CD14-positive monocyte (primary cell): ENCODE measurements around the gene ALPI. TPM values are rescaled to one million over a fixed set of nuclear protein-coding genes. Genes with fewer than 3 reads are reported as not detected.

Source experiments
- DNase-seq, 3 donors: peaks; one replicate each; pipeline ENCODE4 v3.0.0-alpha.2; 2011 to 2022
- H2AFZ ChIP-seq: 2 replicates; pipeline ENCODE4 v1.6.0; 2012; ENCODE audit warnings: mild to moderate bottlenecking, low read depth, low read length, inconsistent platforms; ENCODE audit not compliant: insufficient read depth, poor library complexity, severe bottlenecking
- H3K27ac ChIP-seq, 2 donors: 1 replicate in 1 of 2; 2 replicates in 1 of 2; pipeline ENCODE4 v1.5.1; 2012 to 2013; ENCODE audit warnings: low read length in 2 of 2, control low read depth in 1 of 2, inconsistent platforms in 1 of 2, low read depth in 1 of 2, mild to moderate bottlenecking in 1 of 2
- H3K27me3 ChIP-seq, 2 donors: one replicate each; pipeline versions ENCODE4 v1.6.0 to v1.6.1; 2011 to 2013; ENCODE audit warnings: low read length in 2 of 2; ENCODE audit not compliant: control insufficient read depth in 2 of 2, insufficient read depth in 2 of 2
- H3K36me3 ChIP-seq, 2 donors: replicated peaks in 1 of 2; 1 replicate in 1 of 2; 2 replicates in 1 of 2; pipeline versions ENCODE4 v1.5.1 to v1.6.1; 2012 to 2013; ENCODE audit warnings: low read length in 2 of 2, control low read depth in 1 of 2, inconsistent platforms in 1 of 2, mild to moderate bottlenecking in 1 of 2; ENCODE audit not compliant: insufficient read depth in 2 of 2, control insufficient read depth in 1 of 2
- H3K4me1 ChIP-seq, 2 donors: 1 replicate in 1 of 2; 2 replicates in 1 of 2; pipeline versions ENCODE4 v1.5.1 to v1.6.1; 2012 to 2013; ENCODE audit warnings: low read length in 2 of 2, control low read depth in 1 of 2, inconsistent platforms in 1 of 2, mild to moderate bottlenecking in 1 of 2, moderate library complexity in 1 of 2; ENCODE audit not compliant: insufficient read depth in 2 of 2, control insufficient read depth in 1 of 2
- H3K4me2 ChIP-seq: replicated peaks from 2 replicates; pipeline ENCODE3; 2012; ENCODE audit warnings: low read length, moderate library complexity, mild to moderate bottlenecking; ENCODE audit not compliant: poor library complexity, severe bottlenecking; ENCODE audit errors: extremely low read depth
- H3K4me3 ChIP-seq, 3 experiments: fragments of 200-600 bp in 1 of 3; sonication (generic) in 1 of 3; replicated peaks in 1 of 3; 1 replicate in 2 of 3; 2 replicates in 1 of 3; pipeline ENCODE4 v1.5.1; 2011 to 2013; ENCODE audit warnings: low read length in 3 of 3, mild to moderate bottlenecking in 3 of 3, control low read depth in 2 of 3, low read depth in 2 of 3, inconsistent platforms in 1 of 3, moderate library complexity in 1 of 3
- H3K79me2 ChIP-seq: 2 replicates; pipeline ENCODE4 v1.6.0; 2012; ENCODE audit warnings: mild to moderate bottlenecking, control low read depth, inconsistent platforms, low read length, moderate library complexity; ENCODE audit not compliant: insufficient read depth
- H3K9ac ChIP-seq: 2 replicates; pipeline ENCODE4 v1.6.0; 2017; ENCODE audit warnings: low read length, mild to moderate bottlenecking; ENCODE audit not compliant: insufficient read depth, poor library complexity, severe bottlenecking
- H3K9me3 ChIP-seq, 2 donors: replicated peaks in 1 of 2; 1 replicate in 1 of 2; 2 replicates in 1 of 2; pipeline versions ENCODE4 v1.5.1 to v1.6.1; 2012 to 2013; ENCODE audit warnings: low read length in 2 of 2, control low read depth in 1 of 2; ENCODE audit not compliant: control insufficient read depth in 1 of 2, insufficient read depth in 1 of 2
- H4K20me1 ChIP-seq: 2 replicates; pipeline ENCODE4 v1.6.0; 2012; ENCODE audit warnings: mild to moderate bottlenecking, low read length, control low read depth, moderate library complexity; ENCODE audit not compliant: insufficient read depth
- H3K27ac Mint-ChIP-seq, 7 donors: one replicate each; pipeline ENCODE4 v1.8.0; 2020; ENCODE audit warnings: mild to moderate bottlenecking in 7 of 7, mixed read lengths in 7 of 7, moderate library complexity in 6 of 7, inconsistent platforms in 2 of 7
- H3K27me3 Mint-ChIP-seq, 3 donors: one replicate each; pipeline ENCODE4 v1.8.0; 2021 to 2022; ENCODE audit warnings: low read depth in 3 of 3, mild to moderate bottlenecking in 3 of 3, mixed read lengths in 3 of 3, moderate library complexity in 3 of 3, inconsistent platforms in 1 of 3
- H3K36me3 Mint-ChIP-seq, 2 donors: one replicate each; pipeline ENCODE4 v1.8.0; 2020; ENCODE audit warnings: mixed read lengths in 2 of 2, inconsistent platforms in 1 of 2, mild to moderate bottlenecking in 1 of 2
- H3K4me1 Mint-ChIP-seq: one replicate; pipeline ENCODE4 v1.8.0; 2020; ENCODE audit warnings: mild to moderate bottlenecking, mixed read lengths
- H3K4me3 Mint-ChIP-seq, 2 donors: one replicate each; pipeline ENCODE4 v1.8.0; 2020; ENCODE audit warnings: mild to moderate bottlenecking in 2 of 2, mixed read lengths in 2 of 2, moderate library complexity in 1 of 2
- H3K9me3 Mint-ChIP-seq, 7 donors: one replicate each; pipeline ENCODE4 v1.8.0; 2020 to 2022; ENCODE audit warnings: mixed read lengths in 7 of 7, mild to moderate bottlenecking in 6 of 7, moderate library complexity in 6 of 7, inconsistent platforms in 2 of 7
- CTCF ChIP-seq: fragments of 200-600 bp; IDR thresholded peaks from one replicate; pipeline ENCODE4 v1.8.0; 2022; ENCODE audit warnings: antibody characterized with exemption, mild to moderate bottlenecking
- WGBS: methylation state at CpG from one replicate; pipeline ENCODE4 v1.1.5; 2013; ENCODE audit warnings: missing lambda C conversion rate; ENCODE audit not compliant: insufficient coverage; 5-methylcytosine and 5-hydroxymethylcytosine counted together
- intact Hi-C, 2 donors: fragments of 100-400 bp; cut with micrococcal nuclease; formaldehyde crosslinking; loops; one replicate each; pipeline versions ENCODE4 v1.15.0 to v1.15.1; 2023
- polyA plus RNA-seq, 3 donors: library from polyadenylated mRNA; depleted of rRNA in 1 of 3; unstranded in 2 of 3; stranded (reverse) in 1 of 3; fragments of 300-500 nt in 2 of 3; fragments of >200 nt in 1 of 3; fragmentation: Illumina TruSeq in 2 of 3; gene quantifications; 1 replicate in 2 of 3; 2 replicates in 1 of 3; pipeline ENCODE4 v1.2.3, GENCODE V29; 2012 to 2021

Gene ALPI
- polyA plus RNA-seq, 3 donors, result not detected

GRCh38 chr2:232508251-232508650 is 52.3 kb downstream of the ALPI start:
- H3K4me3 Mint-ChIP-seq, result no peak overlapping the region
- WGBS, result 90% methylated on average over 4 of the region's 7 CpGs
- Histone ChIP-seq H3K9me3 (peaks cover 0 to 11% of the 10 kb centered on the region in 2 donors), H4K20me1 (no peaks in the 10 kb centered on the region), H2AFZ (no peak overlapping the region), H3K9ac (no peak overlapping the region), H3K27ac (no peak overlapping the region), H3K4me1 (no peaks in the 10 kb centered on the region), H3K79me2 (no peaks in the 10 kb centered on the region), H3K36me3 (no peaks in the 10 kb centered on the region), H3K4me2 (no peak overlapping the region), H3K27me3 (peaks cover 15 to 20% of the 10 kb centered on the region in 2 donors), H3K4me3 (no peak overlapping the region)
- no peak for TF ChIP-seq CTCF
- no peaks in the 10 kb centered on the region for H3K4me1 Mint-ChIP-seq
- no peak for DNase-seq
- peaks cover 0 to 4% (median 0%) of the 10 kb centered on the region in 7 donors for H3K9me3 Mint-ChIP-seq
- peaks cover 30 to 47% (median 40%) of the 10 kb centered on the region in 3 donors for H3K27me3 Mint-ChIP-seq
- intact Hi-C loops, result no loop called here
- H3K27ac Mint-ChIP-seq, result no peak overlapping the region
- H3K36me3 Mint-ChIP-seq, result no peaks in the 10 kb centered on the region

Other genes with a start within 250 kb of the ALPI start
- not detected for gene ALPP, start 77.4 kb upstream of the ALPI start, polyA plus RNA-seq
- gene ALPG, start 49.3 kb upstream of the ALPI start, polyA plus RNA-seq, result not detected
- gene ECEL1, start 31.7 kb downstream of the ALPI start, polyA plus RNA-seq, result not detected
- gene PRSS56, start 64.2 kb downstream of the ALPI start, polyA plus RNA-seq, result not detected
- gene CHRND, start 70.0 kb downstream of the ALPI start, polyA plus RNA-seq, result not detected
- not detected for gene CHRNG, start 83.5 kb downstream of the ALPI start, polyA plus RNA-seq
- gene TIGD1, start 94.4 kb downstream of the ALPI start, polyA plus RNA-seq, result 1 to 10 TPM; 1.6 to 4.1 (median 2.1) TPM
- 100 to 1,000 TPM in 2 of 3 donors, 10 to 100 TPM in 1; 67.2 to 213 (median 188) TPM for gene EIF4E2, start 94.5 kb downstream of the ALPI start, polyA plus RNA-seq
- not detected for gene EFHD1, start 177.5 kb downstream of the ALPI start, polyA plus RNA-seq
- gene GIGYF2, start 241.2 kb downstream of the ALPI start, polyA plus RNA-seq, result 10 to 100 TPM in 2 of 3 donors, 1 to 10 TPM in 1; 7.7 to 20.7 (median 17.3) TPM